Anterior cingulate cortex (tissue), 58 donors: ENCODE results near the gene CISH.
A peak's percentile ranks its signal among the peaks of the same experiment; 100 is the strongest.

Experiments
- DNase-seq, 58 donors: peaks; one replicate each; lab custom pipeline; 2025; lab: John Stamatoyannopoulos, UW

CISH gene

GRCh38 chr3:50611464-50612233, at the start of gene CISH:
CISH (minus strand) TSS chr3:50611774; CDS start chr3:50611650, 124 bp downstream.
- DNase-seq = peak in 55 of 58 donors; percentile 50 to 92 (median 78)

- no peak for DNase-seq
These were observed 48.8 kb upstream of the CISH start for GRCh38 chr3:50660386-50660785.

- DNase-seq = no peak
These were observed 47.3 kb upstream of the CISH start for GRCh38 chr3:50658831-50659230.

GRCh38 chr3:50658416-50658815, 46.8 kb upstream of the CISH start:
- DNase-seq = no peak

- DNase-seq = no peak
These were observed 46.2 kb upstream of the CISH start for GRCh38 chr3:50657816-50658215.

GRCh38 chr3:50657407-50657806, 45.8 kb upstream of the CISH start:
- no peak for DNase-seq

- no peak for DNase-seq
These were observed 45.0 kb upstream of the CISH start for GRCh38 chr3:50656417-50657195.

- no peak for DNase-seq
These were observed 43.6 kb upstream of the CISH start for GRCh38 chr3:50655009-50655830.

- no peak for DNase-seq
These were observed 42.5 kb upstream of the CISH start for GRCh38 chr3:50653937-50654595.

- peak in 13 of 58 donors; percentile 3 to 19 (median 11) for DNase-seq
These were observed 41.1 kb upstream of the CISH start for GRCh38 chr3:50652709-50653108.

- peak in 31 of 58 donors; percentile 10 to 69 (median 33) for DNase-seq
These were observed 40.5 kb upstream of the CISH start for GRCh38 chr3:50651920-50652529.

- DNase-seq = no peak
These were observed 39.9 kb upstream of the CISH start for GRCh38 chr3:50651445-50651844.

GRCh38 chr3:50650018-50650417, 38.4 kb upstream of the CISH start:
- DNase-seq = no peak

GRCh38 chr3:50649451-50649931, 37.9 kb upstream of the CISH start:
- peak in 54 of 58 donors; percentile 22 to 88 (median 62) for DNase-seq

- no peak for DNase-seq
These were observed 37.4 kb upstream of the CISH start for GRCh38 chr3:50648944-50649343.

- peak in 13 of 58 donors; percentile 2 to 54 (median 21) for DNase-seq
These were observed 36.7 kb upstream of the CISH start for GRCh38 chr3:50648313-50648712.

GRCh38 chr3:50645378-50645777, 33.8 kb upstream of the CISH start:
- no peak for DNase-seq

GRCh38 chr3:50644561-50644960, 33.0 kb upstream of the CISH start:
- peak in 33 of 58 donors; percentile 10 to 76 (median 42) for DNase-seq

GRCh38 chr3:50642382-50642781, 30.8 kb upstream of the CISH start:
- DNase-seq = no peak
